Muscle layer of duodenum (tissue), 2 donors: ENCODE data around the gene ASPM.
A peak's percentile ranks its signal among the peaks of the same experiment; 100 is the strongest.

ENCODE experiments used
- H3K27ac ChIP-seq: one replicate; pipeline ENCODE4 v1.7.0; 2013; ENCODE audit warnings: mild to moderate bottlenecking, low read length
- H3K27me3 ChIP-seq: one replicate; pipeline ENCODE4 v1.7.0; 2013; ENCODE audit warnings: low read depth, mild to moderate bottlenecking, control low read depth, low read length
- H3K36me3 ChIP-seq, 2 donors: one replicate each; pipeline ENCODE4 v1.7.0; 2013; ENCODE audit warnings: low read length in 2 of 2, control low read depth in 1 of 2, mild to moderate bottlenecking in 1 of 2; ENCODE audit not compliant: insufficient read depth in 2 of 2, control insufficient read depth in 1 of 2
- H3K4me1 ChIP-seq, 2 donors: one replicate each; pipeline ENCODE4 v1.7.0; 2013; ENCODE audit warnings: low read length in 2 of 2, mild to moderate bottlenecking in 2 of 2, control low read depth in 1 of 2, moderate library complexity in 1 of 2; ENCODE audit not compliant: insufficient read depth in 2 of 2, control insufficient read depth in 1 of 2
- H3K4me3 ChIP-seq, 2 donors: one replicate each; pipeline ENCODE4 v1.7.0; 2013; ENCODE audit warnings: low read length in 2 of 2, low read depth in 1 of 2, mild to moderate bottlenecking in 1 of 2
- H3K9me3 ChIP-seq, 2 donors: one replicate each; pipeline ENCODE4 v1.7.0; 2013; ENCODE audit warnings: low read length in 2 of 2, control low read depth in 1 of 2, mild to moderate bottlenecking in 1 of 2; ENCODE audit not compliant: control insufficient read depth in 1 of 2
- donor health status: healthy.

Gene ASPM, protein sequence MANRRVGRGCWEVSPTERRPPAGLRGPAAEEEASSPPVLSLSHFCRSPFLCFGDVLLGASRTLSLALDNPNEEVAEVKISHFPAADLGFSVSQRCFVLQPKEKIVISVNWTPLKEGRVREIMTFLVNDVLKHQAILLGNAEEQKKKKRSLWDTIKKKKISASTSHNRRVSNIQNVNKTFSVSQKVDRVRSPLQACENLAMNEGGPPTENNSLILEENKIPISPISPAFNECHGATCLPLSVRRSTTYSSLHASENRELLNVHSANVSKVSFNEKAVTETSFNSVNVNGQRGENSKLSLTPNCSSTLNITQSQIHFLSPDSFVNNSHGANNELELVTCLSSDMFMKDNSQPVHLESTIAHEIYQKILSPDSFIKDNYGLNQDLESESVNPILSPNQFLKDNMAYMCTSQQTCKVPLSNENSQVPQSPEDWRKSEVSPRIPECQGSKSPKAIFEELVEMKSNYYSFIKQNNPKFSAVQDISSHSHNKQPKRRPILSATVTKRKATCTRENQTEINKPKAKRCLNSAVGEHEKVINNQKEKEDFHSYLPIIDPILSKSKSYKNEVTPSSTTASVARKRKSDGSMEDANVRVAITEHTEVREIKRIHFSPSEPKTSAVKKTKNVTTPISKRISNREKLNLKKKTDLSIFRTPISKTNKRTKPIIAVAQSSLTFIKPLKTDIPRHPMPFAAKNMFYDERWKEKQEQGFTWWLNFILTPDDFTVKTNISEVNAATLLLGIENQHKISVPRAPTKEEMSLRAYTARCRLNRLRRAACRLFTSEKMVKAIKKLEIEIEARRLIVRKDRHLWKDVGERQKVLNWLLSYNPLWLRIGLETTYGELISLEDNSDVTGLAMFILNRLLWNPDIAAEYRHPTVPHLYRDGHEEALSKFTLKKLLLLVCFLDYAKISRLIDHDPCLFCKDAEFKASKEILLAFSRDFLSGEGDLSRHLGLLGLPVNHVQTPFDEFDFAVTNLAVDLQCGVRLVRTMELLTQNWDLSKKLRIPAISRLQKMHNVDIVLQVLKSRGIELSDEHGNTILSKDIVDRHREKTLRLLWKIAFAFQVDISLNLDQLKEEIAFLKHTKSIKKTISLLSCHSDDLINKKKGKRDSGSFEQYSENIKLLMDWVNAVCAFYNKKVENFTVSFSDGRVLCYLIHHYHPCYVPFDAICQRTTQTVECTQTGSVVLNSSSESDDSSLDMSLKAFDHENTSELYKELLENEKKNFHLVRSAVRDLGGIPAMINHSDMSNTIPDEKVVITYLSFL (N-terminal part only)

DNA sequence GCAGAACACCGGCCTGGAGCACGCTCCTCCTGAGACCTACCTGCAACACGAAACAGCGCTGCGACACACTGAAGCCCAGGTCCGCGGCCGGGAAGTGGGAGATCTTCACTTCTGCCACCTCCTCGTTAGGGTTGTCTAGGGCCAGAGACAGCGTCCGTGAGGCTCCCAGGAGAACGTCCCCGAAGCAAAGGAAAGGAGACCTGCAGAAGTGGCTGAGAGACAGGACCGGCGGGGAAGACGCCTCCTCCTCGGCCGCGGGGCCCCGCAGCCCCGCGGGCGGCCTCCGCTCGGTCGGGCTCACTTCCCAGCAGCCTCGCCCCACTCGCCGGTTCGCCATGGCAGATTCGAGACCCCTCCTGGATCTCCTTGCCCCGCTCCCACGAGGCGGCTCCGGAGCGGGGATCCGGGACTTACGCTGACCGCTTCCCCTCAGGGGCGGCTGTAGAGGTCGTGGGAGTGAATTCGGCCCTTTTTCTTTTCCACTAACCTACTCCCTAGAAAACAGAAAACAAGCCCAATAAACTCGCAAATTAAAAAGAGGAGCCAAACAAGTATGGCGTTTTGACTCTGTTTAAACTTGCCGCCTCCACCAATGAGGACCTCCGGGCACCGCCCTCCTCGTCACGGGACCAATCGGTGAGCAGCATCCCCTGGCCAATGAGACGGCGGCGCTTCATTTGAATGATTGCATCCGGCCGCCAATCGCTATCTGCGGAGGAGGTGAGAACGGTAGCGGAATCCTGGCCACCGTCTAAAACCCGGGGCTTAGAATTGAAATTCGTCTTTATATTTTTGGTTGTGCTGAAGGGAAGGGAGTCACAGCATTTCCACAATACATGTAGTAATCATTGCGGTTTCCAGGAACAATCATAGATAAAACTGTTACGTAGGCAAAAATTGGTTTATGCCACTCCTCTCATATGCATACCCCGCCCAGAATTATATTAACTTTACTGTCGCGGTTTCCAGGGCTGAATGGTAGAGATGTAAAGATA, at the start of gene ASPM:
TSS of gene ASPM (minus strand) at position 569 of the 995 bp plus-strand sequence. CDS start at position 337, 232 bp downstream.
- Histone ChIP-seq H3K27ac (peak within 1 kb of the TSS; percentile 42), H3K36me3 (no peaks in the 10 kb centered on the region), H3K4me1 (peaks cover 0 to 3% of the 10 kb centered on the region in 2 donors), H3K27me3 (no peaks in the 10 kb centered on the region), H3K9me3 (no peaks in the 10 kb centered on the region), H3K4me3 (peak within 1 kb of the TSS; percentile 93 to 96)

DNA sequence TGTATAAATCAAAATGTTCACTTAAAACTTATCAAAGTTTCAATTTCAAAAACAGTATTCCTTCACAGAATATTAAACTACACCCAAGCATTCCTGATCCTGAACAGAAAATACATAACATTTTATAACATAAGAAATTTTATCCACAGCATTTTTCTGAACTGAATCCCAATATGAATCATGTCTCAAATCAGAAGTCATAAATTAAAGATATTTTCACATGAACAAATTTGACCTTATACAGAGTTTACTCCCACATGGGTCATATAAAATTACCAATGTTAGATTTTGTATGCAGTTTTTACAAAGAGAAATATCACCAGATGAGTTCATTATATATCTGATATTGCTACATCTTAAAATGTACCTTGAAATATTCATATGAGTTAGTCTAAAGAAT, 48.6 kb upstream of the ASPM start:
- H3K4me1 ChIP-seq = peaks cover 9 to 28% of the 10 kb centered on the region in 2 donors
- H3K9me3 ChIP-seq = no peaks in the 10 kb centered on the region
- no peak overlapping the region for H3K27ac ChIP-seq
- no peaks in the 10 kb centered on the region for H3K27me3 ChIP-seq
- no peak overlapping the region for H3K4me3 ChIP-seq
- H3K36me3 ChIP-seq = peaks cover 2 to 3% of the 10 kb centered on the region in 2 donors

DNA sequence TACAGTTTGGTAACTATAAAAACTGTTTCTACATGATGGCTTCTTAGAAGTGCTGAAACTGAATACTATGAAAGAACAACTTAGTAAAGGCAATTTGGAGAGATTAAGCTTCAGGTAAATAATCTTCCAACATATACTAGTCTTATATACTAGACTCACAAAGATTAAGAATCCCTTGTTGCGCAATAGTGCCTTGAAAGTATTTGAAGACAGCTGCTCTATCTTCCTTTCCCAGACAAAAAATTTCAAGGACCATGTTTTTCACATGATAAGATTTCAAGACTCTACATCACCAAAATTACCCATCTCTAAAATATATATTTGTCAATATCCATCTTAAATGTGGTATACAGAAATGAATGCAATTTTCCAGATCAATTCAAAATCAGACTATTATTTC, 37.7 kb upstream of the ASPM start:
- H3K4me3 ChIP-seq = no peak overlapping the region
- H3K4me1 ChIP-seq = no peaks in the 10 kb centered on the region
- no peak overlapping the region for H3K27ac ChIP-seq
- no peaks in the 10 kb centered on the region for H3K9me3 ChIP-seq
- peaks cover 30 to 57% of the 10 kb centered on the region in 2 donors for H3K36me3 ChIP-seq
- H3K27me3 ChIP-seq = no peaks in the 10 kb centered on the region

DNA sequence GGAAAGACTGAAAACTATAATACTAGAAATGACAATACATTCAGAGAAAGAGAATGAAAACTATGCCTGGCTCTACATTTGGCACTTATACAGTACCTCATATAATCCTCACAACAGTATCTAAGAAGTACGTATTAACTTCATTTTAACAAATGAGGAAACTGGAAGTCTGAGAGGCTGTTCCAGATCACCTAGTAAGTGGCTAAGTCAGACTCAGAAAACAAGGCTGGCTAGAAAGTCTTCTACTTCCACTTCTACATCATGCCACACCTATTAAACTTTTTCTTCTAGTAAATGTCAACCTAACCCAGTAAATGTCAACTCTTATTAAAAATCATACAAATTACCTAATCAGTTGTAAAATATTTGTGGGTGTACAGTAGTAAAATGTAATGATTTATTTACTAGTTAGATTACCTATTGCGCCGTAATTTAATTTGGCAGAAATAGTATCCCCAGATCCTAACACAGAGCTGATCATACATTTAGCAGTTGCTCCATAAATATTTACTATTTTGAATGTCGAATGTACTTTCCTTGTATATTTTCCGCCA, 36.8 kb upstream of the ASPM start:
- Histone ChIP-seq H3K36me3 (peaks cover 39 to 59% of the 10 kb centered on the region in 2 donors), H3K9me3 (no peaks in the 10 kb centered on the region), H3K4me1 (no peaks in the 10 kb centered on the region), H3K27ac (no peak overlapping the region), H3K4me3 (no peak overlapping the region), H3K27me3 (no peaks in the 10 kb centered on the region)

DNA sequence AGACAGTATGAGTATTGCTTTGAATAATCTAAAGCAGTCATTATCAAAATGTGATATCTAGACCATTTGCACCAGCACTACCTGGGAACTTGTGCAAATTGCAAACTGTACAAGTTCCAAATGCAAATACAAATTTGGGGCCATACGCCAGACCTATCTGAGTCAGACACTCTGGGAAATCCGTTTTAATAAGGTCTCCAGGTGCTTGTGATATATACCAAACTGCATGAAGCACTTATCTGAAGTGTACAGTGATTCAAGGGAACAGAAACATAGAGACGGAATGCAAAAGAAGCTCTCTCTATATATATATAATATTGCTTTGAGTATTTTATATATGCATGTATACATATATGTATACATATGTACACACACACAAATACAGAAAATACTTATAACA, 36.2 kb upstream of the ASPM start:
- H3K9me3 ChIP-seq = no peaks in the 10 kb centered on the region
- H3K4me1 ChIP-seq = no peaks in the 10 kb centered on the region
- no peaks in the 10 kb centered on the region for H3K27me3 ChIP-seq
- no peak overlapping the region for H3K4me3 ChIP-seq
- H3K27ac ChIP-seq = no peak overlapping the region
- peaks cover 34 to 53% of the 10 kb centered on the region in 2 donors for H3K36me3 ChIP-seq

DNA sequence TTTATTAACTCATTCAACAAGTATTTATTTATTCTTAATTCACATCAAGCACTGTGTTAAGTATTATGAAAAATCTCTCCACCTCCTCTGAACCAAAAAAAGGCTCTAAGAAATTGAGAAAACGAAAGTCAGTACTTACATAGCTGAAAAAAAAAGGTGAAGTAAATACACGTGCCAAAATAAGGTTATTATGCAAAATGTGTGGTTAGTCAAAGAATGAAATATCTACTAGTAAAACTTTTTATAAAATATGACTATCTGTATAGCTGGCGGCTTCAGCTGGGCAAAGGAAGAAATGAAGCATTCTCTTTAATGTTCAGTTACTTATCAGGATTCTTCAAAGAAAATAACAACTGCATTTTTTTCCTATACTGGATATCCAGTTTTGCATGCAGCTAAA, 35.5 kb upstream of the ASPM start:
- Histone ChIP-seq H3K4me1 (no peaks in the 10 kb centered on the region), H3K27me3 (no peaks in the 10 kb centered on the region), H3K27ac (no peak overlapping the region), H3K9me3 (no peaks in the 10 kb centered on the region), H3K4me3 (no peak overlapping the region), H3K36me3 (peaks cover 28 to 47% of the 10 kb centered on the region in 2 donors)

DNA sequence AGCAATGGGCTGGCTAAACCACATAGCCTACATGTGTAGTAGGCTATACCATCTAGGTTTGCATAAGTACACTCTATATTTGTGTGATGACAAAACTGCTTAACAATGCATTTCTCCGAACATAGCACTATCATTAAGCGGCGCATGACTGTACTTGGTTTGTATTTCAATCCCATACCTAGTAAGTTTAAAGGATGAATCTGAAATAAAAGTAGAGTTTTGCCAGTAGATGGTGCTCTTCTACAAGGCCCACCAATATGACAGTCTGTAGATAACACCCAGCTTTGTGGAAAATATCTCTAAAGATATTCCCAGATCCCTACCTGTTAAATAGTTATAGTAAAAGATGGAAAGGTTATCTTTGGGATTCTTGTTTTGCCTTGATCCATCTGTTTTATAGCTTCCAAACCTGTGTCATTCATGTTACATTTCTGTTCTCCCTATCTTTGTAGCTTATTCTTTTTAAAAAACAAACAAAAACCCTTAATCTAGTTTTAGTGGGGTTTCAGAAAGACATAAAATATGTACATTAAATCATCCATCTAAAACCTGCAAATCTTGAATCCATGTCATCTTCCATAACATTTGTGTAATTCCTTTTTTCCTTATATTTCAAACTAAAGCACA, 33.9 kb upstream of the ASPM start:
- H3K9me3 ChIP-seq = no peaks in the 10 kb centered on the region
- peaks cover 27 to 31% of the 10 kb centered on the region in 2 donors for H3K36me3 ChIP-seq
- no peaks in the 10 kb centered on the region for H3K27me3 ChIP-seq
- no peak overlapping the region for H3K4me3 ChIP-seq
- H3K27ac ChIP-seq = no peak overlapping the region
- no peaks in the 10 kb centered on the region for H3K4me1 ChIP-seq

DNA sequence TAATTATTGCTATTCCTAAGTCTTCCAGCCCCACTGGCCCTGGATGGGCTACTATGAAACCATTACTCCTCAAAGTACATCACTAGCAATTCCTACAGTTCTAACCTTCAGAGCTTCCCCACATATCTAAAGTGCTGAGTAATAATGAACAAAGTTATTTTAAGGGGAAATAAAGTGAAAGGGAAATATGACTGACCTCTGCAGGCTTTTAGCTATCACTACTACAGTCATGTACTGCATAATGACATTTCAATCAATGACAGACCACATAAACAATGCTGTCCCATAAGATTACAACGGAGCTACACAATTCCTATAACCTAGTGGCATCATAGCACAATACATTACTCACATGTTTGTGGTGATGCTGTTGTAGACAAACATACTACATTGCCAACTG, 32.5 kb upstream of the ASPM start:
- Histone ChIP-seq H3K36me3 (peaks cover 29 to 32% of the 10 kb centered on the region in 2 donors), H3K4me3 (no peak overlapping the region), H3K27ac (no peak overlapping the region), H3K9me3 (no peaks in the 10 kb centered on the region), H3K27me3 (no peaks in the 10 kb centered on the region), H3K4me1 (no peaks in the 10 kb centered on the region)

DNA sequence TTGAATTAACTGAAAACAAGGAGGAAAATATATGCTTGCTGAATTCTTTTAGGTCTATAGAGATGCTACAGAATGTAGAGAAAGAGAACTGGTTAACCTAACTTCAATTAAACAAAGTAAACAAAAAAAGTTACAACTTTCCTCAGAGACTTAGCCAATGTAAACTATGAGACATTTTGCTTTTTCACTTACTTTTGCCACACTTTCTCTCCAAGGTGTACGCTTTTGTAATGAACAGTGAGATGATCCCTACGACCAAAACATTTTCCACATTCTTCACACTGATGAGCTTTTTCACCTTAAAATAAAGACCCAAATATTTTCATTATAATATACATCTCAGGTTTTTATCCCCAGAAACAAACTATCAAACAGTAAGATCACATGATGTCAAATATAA, 28.3 kb upstream of the ASPM start:
- Histone ChIP-seq H3K36me3 (peaks cover 26 to 30% of the 10 kb centered on the region in 2 donors), H3K27ac (no peak overlapping the region), H3K9me3 (no peaks in the 10 kb centered on the region), H3K27me3 (no peaks in the 10 kb centered on the region), H3K4me1 (no peaks in the 10 kb centered on the region), H3K4me3 (no peak overlapping the region)
